ENCODE data around the gene BHMT. TPM values are rescaled to one million over a fixed set of nuclear protein-coding genes. Genes with fewer than 3 reads are reported as not detected.
A peak's percentile ranks its signal among the peaks of the same experiment; 100 is the strongest.

The BHMT gene
- total and polyA plus RNA-seq, 2 experiments from 2014 or later, result 10.2 to 22.1 TPM

DNA sequence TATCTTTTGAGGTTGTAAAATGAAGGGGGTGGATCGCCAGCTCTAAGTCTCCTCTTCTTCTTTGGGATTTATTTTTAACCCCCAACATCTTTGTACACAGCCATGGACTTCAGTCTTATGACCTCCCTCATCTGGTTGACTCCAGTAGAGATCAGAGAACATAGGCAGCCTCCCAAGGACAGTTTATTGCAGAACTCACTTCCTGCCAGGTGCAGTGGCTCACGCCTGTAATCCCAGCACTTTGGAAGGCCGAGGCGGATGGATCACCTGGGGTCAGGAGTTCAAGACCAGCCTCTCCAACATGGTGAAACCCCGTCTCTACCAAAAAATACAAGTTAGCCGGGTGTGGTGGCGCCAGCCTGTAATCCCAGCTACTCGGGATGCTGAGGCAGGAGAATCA is 2.8 kb upstream of the BHMT start:
- WGBS (ENCODE audit: low lambda C conversion rate, missing lambda C conversion rate), result 70% methylated on average over 8 of the region's 8 CpGs
- Histone ChIP-seq H3K4me1 (ENCODE audit: insufficient read depth) (peaks cover 11% of the 10 kb centered on the region), H3K9me3 (ENCODE audit: low read depth) (no peaks in the 10 kb centered on the region), H3K79me2 (no peaks in the 10 kb centered on the region), H3K9me2 (replicated peaks; ENCODE audit: insufficient read depth) (no peaks in the 10 kb centered on the region), H4K20me1 (ENCODE audit: insufficient read depth, poor library complexity, severe bottlenecking) (no peaks in the 10 kb centered on the region), H3K4me2 (no peak overlapping the region), H2AFZ (no peak overlapping the region), H3K36me3 (replicated peaks; ENCODE audit: insufficient read depth, low read depth) (no peaks in the 10 kb centered on the region), H3K27me3 (peaks cover 46% of the 10 kb centered on the region), H3K4me3 (no peak overlapping the region), H3K27ac (no peak overlapping the region)
- TF ChIP-seq EZH2phosphoT487 (IDR thresholded peaks at IDR 0.05; ENCODE audit: low read depth, severe bottlenecking, unreplicated experiment) (no peak), EZH2 (IDR thresholded peaks at IDR 0.05; ENCODE audit: borderline replicate concordance) (no peak)
- TF ChIP-seq, protein P1, sequence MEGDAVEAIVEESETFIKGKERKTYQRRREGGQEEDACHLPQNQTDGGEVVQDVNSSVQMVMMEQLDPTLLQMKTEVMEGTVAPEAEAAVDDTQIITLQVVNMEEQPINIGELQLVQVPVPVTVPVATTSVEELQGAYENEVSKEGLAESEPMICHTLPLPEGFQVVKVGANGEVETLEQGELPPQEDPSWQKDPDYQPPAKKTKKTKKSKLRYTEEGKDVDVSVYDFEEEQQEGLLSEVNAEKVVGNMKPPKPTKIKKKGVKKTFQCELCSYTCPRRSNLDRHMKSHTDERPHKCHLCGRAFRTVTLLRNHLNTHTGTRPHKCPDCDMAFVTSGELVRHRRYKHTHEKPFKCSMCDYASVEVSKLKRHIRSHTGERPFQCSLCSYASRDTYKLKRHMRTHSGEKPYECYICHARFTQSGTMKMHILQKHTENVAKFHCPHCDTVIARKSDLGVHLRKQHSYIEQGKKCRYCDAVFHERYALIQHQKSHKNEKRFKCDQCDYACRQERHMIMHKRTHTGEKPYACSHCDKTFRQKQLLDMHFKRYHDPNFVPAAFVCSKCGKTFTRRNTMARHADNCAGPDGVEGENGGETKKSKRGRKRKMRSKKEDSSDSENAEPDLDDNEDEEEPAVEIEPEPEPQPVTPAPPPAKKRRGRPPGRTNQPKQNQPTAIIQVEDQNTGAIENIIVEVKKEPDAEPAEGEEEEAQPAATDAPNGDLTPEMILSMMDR (IDR thresholded peaks at IDR 0.05; ENCODE audit: poor library complexity), result no peak
- DNase-seq (ENCODE audit: low spot score), result no peak

DNA sequence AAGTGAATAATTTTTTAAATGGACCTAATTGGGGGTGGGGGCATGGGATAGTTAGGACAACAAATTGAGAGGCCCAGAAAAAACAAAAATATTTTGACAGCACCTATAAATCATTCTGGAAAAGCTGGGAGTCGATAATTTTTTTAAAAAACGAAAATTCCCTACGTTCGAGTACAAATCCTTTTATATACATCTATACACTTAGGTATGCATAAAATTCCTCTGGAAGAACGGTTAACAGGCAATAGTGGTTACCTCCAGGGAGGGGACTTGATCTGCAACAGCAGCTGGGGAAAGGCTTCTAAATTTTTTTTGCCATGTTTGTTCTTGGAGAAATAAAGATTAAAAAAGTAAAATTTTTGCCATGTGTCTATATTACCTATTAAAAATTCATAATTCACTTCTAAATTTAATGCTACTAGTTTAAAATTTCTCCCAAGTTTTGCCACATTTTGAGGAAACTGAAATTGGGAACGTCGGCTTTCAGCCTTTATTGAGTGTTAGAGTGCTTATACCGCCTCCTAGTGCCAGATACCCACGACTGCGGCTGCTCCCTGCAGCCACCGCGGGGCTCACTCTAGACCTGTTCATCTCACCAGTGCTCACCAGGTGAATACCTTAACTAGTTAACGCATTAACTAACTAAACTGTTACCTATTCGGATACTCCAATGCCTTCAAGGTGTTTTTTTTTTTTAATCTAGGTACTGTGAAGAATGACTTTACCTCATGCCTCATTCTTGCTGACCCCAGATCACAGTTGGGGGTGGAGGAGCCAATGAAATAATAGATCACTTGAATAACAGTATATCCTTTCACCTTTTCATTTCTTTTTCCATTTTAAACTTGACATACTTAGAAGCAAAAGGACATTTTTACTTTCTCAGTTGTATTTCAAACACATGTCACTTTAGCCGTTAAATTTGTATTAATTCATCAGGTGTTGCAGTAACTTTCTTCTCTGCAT is 1.8 kb upstream of the BHMT start:
- no peak overlapping the region for H2AFZ ChIP-seq
- no peaks in the 10 kb centered on the region for H3K36me3 ChIP-seq (replicated peaks; ENCODE audit: insufficient read depth, low read depth)
- H3K9me3 ChIP-seq (ENCODE audit: low read depth), result no peaks in the 10 kb centered on the region
- H3K79me2 ChIP-seq, result no peaks in the 10 kb centered on the region
- WGBS (ENCODE audit: low lambda C conversion rate, missing lambda C conversion rate), result 43% methylated on average over 15 of the region's 15 CpGs
- no peaks in the 10 kb centered on the region for H3K9me2 ChIP-seq (replicated peaks; ENCODE audit: insufficient read depth)
- no peak overlapping the region for H3K27ac ChIP-seq
- H3K4me2 ChIP-seq, result no peak overlapping the region
- H3K4me3 ChIP-seq, result no peak overlapping the region
- DNase-seq (ENCODE audit: low spot score), result peak; percentile 34
- peaks cover 11% of the 10 kb centered on the region for H3K4me1 ChIP-seq (ENCODE audit: insufficient read depth)
- peaks cover 54% of the 10 kb centered on the region for H3K27me3 ChIP-seq
- no peak for TF ChIP-seq EZH2phosphoT487 (IDR thresholded peaks at IDR 0.05; ENCODE audit: low read depth, severe bottlenecking, unreplicated experiment)
- TF ChIP-seq EZH2 (IDR thresholded peaks at IDR 0.05; ENCODE audit: borderline replicate concordance), result peak; percentile 61
- TF ChIP-seq, protein P1 (IDR thresholded peaks at IDR 0.05; ENCODE audit: poor library complexity), result peak; percentile 41
- H4K20me1 ChIP-seq (ENCODE audit: insufficient read depth, poor library complexity, severe bottlenecking), result no peaks in the 10 kb centered on the region

DNA sequence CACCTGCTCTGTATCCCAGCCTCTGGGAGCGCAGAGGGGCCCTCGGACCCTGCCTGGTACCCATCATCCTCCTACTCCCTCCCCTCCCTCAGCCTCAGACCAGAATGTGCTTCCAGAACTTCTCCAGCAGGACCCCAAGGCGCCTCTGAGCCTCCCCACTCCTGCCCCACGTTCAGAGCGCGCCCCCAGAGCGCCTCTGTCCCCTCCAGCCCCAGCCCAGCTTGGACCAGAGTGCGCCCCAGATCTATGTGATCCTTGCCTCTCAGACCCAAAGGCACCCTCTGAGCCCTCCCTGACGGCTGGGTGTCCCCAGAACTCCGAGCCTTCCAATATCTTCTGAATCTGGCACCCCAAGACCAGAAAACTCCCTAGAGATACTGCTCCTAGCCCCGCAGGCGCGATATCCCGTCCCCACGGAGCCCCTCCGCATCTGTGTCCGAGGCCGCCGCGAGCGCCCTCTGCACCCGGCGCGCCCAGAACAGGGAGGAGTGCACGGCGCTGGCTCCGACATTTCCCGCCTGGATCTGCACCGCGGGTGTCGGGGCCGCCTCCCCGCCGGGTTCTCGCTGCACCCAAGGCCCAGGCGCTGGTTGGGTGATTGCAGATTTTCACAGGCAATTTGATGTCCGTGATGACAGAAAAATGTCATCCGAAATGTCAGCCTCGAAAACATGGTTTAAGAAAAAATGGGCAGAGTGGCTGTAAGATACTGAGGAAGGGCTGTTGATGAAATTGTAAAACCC is 522 bp downstream of the BHMT start:
- no peaks in the 10 kb centered on the region for H4K20me1 ChIP-seq (ENCODE audit: insufficient read depth, poor library complexity, severe bottlenecking)
- H3K9me2 ChIP-seq (replicated peaks; ENCODE audit: insufficient read depth), result no peaks in the 10 kb centered on the region
- peaks cover 62% of the 10 kb centered on the region for H3K27me3 ChIP-seq
- TF ChIP-seq EZH2 (IDR thresholded peaks at IDR 0.05; ENCODE audit: borderline replicate concordance), result peak; percentile 92
- TF ChIP-seq, protein P1 (IDR thresholded peaks at IDR 0.05; ENCODE audit: poor library complexity), result no peak
- TF ChIP-seq EZH2phosphoT487 (IDR thresholded peaks at IDR 0.05; ENCODE audit: low read depth, severe bottlenecking, unreplicated experiment), result peak; percentile 86
- peaks cover 11% of the 10 kb centered on the region for H3K4me1 ChIP-seq (ENCODE audit: insufficient read depth)
- no peak overlapping the region for H3K27ac ChIP-seq
- 9% methylated on average over 36 of the region's 39 CpGs for WGBS (ENCODE audit: low lambda C conversion rate, missing lambda C conversion rate)
- H2AFZ ChIP-seq, result no peak overlapping the region
- no peaks in the 10 kb centered on the region for H3K79me2 ChIP-seq
- H3K36me3 ChIP-seq (replicated peaks; ENCODE audit: insufficient read depth, low read depth), result no peaks in the 10 kb centered on the region
- no peak overlapping the region for H3K4me3 ChIP-seq
- DNase-seq (ENCODE audit: low spot score), result no peak
- no peaks in the 10 kb centered on the region for H3K9me3 ChIP-seq (ENCODE audit: low read depth)
- H3K4me2 ChIP-seq, result peak overlapping the region; percentile 77

Measured in hepatocyte (in vitro differentiated cells).